NCI-H1105 treated with DMSO at 0.1 percent for 48 hours (cell line): ENCODE data around the gene GRIK2.
"Not testable (repeated sequence)": the region's sequence is repeated elsewhere in the genome, so short reads cannot be mapped to it uniquely, and the experiment has no call there.

Experiments
- DNase-seq: peaks from one replicate; lab custom pipeline; 2025; lab: John Stamatoyannopoulos, UW

Gene GRIK2

DNA sequence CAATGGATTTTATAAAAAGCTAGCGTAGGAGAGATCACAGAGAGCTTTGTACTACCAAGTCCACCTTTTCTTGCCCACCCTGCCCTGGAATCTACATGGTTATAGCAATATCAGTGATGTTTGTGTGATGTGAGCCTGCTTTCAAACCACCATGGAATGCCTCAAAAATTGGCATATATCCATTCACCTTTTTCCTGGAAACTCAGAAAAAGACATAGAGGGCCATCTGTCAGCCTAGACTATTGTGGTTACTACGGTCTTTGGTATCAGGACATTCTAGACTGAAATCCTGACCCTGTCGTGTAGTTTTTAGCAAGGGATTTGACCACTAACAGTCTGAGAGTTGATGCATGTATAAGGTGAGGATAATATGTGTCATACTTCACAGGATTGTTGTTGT, 239.6 kb downstream of the GRIK2 start:
- no peak for DNase-seq

DNA sequence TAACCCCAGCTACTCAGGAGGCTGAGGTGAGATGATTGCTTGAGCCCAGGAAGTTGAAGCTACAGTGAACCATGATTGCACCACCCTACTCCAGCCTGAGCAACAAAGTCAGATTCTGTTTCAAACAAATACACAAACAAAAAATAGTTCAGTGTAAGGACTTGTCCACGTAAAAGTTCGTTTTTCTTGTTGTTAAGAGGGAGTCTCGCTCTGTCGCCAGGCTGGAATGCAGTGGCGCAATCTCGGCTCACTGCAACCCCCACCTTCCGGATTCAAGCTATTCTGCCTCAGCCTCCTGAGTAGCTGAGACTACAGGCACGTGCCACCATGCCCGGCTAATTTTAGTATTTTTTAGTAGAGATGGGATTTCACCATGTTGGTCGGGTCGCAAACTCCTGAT, 245.4 kb downstream of the GRIK2 start:
- not testable (repeated sequence) for DNase-seq

DNA sequence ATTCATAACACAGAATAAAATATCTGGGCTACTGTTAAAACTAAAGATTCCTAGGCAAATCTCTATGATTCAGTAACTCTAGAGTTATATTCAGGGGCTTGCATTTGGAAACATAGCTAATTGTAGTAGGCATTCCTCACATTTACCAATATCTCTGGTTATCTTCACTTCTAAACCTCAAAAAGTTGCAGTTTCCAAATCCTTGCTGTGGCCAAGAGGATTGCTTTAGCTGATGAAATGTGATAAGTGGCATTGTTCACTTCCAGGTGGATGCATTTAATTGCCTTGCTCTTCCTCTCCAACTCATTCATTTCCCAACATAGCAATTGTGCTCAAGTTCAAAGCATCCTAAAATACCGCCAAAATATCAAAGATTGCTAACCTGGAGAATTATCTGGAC, 246.6 kb downstream of the GRIK2 start:
- peak; percentile 49 for DNase-seq

DNA sequence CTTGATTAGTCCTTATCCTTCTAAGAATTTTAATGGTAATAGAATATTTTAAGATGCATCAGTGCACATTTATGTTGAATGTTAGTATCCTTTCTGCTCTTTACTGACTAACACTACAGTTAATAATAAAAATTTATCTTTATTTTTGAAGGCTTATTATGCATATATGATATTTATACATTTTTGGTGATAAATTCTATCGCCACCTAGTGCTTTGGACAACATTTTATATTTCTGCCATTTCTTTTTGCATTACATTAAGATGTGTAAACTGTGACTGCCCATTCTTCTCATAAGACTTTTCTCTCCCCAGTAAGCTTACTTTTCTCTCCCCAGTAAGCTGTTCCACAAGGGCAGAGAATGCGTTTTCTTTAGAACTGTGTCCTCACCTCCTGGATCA, 252.3 kb downstream of the GRIK2 start:
- DNase-seq: no peak

DNA sequence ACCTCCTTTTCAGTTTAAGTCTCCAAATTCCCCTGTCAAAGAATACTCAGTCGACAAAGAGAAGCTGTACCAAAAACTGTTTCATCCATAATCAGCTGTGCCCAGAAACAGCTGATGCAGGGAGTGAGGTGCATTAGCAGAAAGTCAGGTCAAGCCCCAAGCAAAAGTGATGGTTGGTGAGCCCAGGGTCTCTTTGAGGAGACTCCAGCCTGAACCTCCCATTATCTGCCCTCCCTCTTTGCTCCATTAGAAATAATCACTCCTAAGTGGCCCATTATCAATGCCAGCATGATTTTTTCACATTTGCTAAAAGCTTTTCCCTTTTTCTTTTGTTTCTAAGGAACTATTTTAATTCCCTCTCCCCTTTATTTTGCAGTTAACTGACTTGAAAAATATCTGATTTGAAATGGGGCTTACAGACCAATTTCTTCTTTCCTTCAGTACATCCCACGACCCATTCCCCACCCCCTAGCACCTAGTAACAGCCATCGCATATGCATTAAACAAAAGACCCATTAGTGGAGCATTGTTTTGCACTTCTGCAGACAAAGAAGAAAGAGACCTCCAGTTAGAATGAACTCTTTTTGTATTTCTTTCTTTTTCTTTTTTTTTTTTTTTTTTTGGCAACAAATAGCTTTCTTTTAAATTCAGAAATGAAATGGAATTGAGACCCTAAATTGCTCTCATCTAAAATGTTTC, 257.0 kb downstream of the GRIK2 start:
- DNase-seq: peak; percentile 40

DNA sequence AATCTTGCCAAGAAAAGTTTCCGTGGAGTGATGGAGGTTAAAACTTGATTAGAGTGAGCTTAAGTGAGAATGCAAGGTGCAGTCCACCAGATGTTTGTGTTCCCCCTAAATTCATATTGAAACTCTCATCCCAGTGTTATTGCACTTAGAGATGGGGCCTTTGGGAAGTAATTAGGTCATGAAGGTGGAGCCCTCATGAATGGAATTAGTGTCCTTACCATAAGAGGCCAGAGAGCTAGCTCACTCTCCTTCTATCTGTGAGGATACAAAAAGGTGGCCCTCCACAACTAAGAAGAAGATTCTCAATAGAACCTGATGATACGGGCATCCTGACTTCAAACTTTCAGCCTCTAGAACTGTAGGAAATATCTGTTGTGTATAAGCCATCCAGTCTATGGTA, 258.6 kb downstream of the GRIK2 start:
- DNase-seq: no peak

DNA sequence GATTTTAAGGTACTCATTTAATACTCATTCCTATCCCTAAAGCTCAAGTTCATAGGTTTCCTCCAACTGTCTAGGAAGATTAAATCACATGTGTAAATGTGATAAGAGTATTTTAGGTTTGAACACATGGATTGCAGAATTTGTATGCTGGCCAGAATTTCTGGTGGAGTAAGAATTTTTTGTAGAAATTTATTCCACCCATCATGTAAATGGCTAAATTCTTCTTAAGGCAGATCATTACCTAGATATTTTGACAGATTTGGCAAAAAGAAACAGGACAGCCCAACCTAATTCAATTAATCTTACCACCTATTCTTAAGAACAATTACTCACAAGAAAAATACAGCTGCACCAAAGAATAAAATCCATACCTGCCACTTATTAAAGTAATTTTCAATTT, 261.6 kb downstream of the GRIK2 start:
- no peak for DNase-seq

DNA sequence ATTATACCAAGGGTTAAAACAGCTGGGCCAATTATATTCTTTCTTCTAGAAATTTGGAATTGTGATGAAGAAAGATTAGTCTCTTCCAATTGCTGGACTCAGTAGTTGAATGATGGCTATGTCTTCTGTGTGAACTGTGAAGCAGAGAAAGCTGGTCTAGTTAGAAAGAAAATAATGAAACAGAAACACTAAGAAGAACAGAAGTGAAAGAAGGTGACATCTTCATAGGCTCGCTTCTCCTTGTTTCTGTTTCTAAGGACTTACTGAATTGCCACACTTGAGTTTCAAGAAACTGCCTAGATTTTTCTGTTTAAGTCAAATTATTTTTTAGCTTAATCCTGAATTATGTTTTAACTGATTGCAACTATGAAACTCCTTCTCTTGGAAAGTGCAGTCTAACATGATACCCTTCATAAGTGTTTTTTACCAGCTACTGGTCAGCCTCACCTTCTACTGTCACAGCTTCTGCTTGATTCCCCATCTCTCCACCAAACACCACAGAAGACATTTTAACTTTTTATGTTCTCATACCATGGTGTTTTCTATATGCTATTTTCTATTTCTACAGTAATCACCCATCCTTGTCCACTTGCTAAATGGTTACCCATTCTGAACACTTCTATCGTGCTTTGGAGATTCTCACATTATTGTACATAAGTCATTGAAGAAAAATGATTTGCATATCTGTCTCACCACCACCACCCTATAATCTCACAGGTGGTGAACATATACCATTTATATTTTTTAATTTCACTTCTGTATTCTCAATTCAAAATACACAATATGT, 268.8 kb downstream of the GRIK2 start:
- no peak for DNase-seq

DNA sequence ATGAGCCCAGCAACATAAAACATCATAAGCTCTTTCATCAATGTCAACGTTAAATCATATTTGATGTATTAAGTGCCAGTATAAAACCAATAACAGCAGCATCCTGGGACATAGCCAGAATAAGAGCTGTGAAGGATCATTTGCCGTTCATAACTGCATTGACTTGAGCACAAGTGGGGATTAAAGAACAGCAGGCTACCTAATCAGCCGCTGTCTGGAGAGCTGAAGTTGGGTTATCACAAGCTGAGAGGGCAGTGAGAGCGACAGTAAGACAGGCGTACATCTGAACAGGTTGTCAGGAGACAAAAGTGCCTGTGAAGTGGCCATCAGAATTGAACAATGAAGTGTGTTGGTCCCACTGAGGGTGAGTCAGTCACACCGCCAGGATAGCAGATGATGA, 269.6 kb downstream of the GRIK2 start:
- peak; percentile 48 for DNase-seq

DNA sequence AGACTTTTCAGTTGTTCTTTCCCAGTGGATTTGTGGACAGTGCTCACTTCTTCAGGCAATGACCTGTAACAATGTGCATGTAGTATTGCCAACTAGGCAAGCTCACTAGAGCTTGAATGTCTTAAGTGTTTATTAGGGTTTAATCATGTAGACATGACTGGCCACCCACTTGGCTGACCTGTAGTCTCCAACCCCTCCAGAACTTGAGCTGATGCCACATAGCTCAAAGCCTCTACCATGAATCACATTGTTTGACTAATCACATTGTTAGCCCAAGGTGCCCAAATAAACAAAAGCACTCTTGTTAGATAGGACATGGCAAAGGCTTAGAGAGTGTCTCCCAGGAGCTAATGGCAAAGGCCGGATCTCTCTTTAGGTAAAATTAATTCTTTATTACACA, 272.7 kb downstream of the GRIK2 start:
- DNase-seq: no peak

DNA sequence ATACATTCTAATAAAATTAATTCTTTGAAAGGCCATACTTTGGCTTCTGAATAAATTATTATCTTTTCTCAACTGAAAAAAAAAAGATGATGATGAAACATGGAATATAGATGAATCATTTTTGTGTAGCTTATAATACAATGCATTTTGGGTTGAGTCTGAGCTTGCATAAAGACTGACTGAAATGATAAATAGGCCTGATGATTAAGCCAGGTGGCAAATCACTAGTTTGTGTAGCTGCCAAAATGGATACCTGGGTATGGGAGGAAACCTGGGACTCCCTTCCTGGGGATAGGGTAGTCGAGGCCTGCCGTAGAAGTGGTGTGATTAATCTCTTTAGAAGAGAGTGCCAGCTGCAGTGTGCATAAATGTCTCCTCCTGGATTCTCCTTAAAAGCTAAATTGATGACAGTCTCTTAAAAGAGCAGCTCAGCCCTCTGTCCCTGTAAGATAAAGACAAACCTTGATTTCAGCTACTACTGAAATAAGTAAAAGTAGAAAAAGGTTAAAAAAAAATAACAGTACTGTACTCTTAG, 275.1 kb downstream of the GRIK2 start:
- peak; percentile 92 for DNase-seq

DNA sequence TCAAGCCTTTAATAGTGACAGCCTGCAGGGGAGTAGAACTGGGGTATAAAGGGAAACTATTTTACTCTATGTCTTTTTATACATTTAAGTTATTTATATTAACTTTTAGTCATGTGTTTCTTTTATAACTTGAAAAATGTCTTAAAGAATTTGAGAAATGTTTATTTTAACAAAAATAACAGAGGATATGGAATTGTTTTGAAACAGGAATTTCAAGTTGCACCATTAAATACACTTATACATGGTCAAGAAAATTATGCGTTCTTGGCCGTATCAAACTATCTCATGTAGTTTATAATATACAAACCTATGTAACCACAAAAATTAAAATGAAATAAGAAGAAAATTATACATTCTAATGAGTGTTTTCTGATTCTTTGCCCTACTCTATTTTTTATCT, 282.7 kb downstream of the GRIK2 start:
- no peak for DNase-seq

DNA sequence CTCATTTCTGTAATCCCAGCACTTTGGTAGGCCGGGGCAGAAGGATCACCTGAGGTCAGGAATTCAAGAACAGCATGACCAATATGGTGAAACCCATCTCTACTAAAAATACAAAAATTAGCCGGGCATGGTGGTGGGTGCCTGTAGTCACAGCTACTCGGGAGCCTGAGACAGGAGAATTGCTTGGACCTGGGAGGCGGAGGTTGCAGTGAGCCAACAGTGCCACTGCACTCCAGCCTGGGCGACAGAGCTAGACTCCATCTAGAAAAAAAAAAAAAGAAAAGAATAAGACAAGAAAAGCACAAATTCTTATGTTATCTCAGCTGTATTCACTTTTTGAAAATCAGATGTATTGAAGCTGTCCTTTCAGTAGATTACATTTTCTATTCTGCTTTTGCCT, 289.4 kb downstream of the GRIK2 start:
- DNase-seq: no peak

DNA sequence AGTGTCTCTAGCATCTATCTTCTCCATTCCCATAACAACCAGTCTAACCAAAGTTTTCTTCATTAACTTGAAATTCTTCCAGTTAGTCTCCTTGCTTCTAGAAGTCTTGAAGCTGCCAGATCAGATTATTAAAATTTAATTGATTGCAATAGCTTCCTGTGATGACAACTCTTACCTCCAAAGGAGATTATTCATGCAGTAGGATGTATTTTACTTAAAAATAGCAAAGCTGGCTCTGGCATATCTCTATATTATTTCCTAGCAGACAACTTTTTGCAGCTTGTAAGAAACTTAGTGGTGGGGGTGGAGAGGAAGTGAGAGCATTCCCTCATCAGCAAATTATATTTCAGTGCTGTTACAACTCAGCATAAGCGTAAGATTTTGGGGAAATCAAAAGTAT, 290.4 kb downstream of the GRIK2 start:
- no peak for DNase-seq

DNA sequence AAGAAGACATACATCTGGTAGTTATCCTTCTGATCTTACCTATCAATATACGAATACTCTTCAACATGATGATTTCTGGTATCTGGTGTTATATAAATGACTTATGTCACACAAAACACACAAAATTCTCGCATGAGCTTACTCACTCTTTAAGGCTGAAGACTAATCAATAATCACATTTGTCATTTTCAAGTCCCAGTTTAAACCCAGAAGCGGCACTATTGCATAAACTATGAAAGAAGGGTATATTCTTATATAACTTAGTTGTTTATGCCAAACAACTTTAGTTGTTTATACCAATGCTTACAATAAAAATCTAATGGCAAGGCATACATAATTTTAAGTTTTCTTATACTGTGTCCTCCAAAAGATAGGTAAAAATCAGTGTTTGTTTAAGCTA, 293.1 kb downstream of the GRIK2 start:
- no peak for DNase-seq

DNA sequence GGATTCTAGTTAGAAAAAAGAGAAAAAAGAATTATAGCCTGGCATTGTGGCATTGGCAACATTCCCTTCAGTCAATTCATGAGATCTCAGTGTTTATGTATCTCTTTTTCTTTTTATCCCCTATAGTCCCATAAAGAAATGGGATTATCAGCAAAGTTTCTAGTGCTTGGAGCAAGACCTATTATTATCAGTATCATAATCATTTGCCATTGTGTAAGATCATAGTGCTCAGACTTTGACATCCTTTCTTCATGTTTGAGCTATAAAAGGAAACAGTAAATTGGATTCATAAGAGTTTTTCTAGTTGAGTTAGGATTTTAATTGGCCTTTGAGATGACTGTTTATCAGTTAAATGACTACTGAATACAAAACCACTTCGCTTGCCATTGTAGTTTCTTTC, 295.6 kb downstream of the GRIK2 start:
- DNase-seq: peak; percentile 86

DNA sequence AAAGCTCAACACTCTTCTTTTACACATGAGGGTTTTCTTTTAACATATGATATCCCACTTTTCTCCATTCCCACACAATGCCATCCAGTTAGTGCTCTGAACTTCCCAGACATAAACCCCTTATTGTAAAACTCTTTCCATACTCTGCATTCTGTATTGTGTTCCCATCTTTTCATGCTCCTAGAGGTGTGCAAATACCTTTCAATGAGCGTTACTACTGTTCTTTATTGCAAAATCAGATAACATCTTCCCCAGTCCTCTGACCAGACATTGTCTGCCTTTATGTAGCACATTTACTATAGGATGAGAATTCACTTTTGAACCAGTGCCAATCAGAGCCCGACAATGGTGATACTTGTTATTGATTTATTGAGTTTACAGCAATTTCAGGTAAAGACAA, 296.2 kb downstream of the GRIK2 start:
- no peak for DNase-seq

DNA sequence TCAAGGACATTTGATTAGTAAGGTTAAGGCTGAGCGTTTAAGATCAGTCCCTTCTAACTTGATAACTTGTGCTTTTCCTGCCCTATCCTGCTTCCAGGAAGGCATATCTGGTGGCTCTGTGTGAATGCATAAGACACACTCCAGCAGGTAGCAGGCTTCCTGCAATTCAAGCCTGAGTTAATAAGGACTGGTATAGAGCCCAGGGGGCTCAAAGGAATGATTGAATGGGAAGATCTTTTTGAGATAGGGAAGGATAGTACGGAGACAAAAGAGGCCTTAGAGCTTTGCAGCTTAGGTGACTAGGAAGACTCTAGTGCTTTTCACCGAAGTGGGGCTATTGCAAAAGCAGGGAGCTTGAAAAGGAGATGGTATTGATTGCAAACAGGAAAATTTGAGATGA, 307.1 kb downstream of the GRIK2 start:
- DNase-seq: no peak

DNA sequence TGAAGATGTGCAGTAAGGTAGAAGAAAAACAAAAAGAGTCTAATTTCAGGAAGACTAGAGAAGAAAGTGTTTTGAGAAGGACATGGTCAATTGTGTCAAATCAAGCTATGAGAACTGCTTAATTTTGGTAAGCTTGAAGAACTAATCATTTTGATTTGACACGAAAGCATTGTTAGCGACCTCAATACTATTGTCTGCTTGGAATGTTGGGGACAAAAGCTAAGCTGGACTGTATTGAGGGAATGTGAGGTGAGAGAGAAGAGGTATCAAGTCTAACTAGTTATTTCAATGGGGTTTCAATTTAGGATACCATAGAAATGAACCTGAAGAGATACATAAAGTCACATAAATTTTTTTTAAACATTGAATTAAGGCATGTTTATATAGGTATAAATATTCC, 309.8 kb downstream of the GRIK2 start:
- no peak for DNase-seq

DNA sequence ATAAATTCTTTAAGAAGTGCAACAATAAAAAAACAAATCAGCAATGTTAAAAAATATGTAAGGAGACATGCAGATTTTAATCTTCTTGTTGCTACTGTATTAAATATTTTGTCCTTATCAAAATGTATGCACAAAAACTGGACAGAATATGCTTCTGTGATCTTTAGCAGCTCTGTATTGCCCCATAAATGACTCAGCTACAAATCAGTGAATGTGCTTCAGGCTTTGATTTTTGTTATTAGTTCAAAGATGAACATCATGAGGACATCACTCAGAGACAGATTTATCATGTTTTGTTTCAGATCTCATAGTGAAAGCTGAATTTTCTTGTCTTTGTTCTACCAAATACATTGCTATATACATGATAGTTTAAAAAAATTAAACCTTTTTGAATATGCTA, 312.4 kb downstream of the GRIK2 start:
- no peak for DNase-seq

DNA sequence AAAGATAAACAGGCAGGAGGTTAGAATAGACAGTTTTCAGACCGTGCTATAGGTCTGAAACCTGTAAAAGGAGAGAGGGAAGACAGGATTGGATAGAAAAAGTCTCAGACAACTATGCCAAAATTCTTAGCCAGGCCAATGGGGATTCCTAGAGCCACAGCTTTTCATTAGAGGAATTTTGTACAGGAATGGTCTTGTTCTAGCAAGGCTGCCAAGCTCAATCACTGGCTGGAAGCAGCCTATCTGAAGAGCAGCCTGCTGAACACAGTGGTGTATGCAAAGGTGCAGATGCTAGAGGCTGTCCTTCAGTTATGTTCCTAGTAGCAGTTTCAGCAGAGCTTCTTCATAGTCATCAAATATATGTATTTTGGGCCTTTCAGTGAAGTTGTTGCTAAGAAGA, 313.1 kb downstream of the GRIK2 start:
- DNase-seq: no peak

DNA sequence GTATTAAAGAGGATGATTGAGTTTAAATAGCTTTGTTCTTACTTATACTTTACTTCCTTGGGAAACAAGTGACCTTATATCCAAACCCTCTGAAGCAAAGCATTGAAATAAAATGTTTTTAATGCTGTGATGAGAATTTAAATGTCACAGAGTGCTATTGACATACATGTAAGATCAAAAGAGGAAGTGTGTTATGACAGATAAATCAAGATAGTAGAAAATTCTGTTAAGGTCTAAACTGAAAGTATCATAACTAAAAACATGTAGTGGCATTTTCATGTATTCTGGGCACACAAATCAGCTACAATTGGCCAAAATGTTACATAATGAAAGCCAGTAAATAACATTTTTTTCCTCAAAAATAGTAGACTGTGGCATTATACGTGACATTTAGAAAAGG, 318.0 kb downstream of the GRIK2 start:
- no peak for DNase-seq

DNA sequence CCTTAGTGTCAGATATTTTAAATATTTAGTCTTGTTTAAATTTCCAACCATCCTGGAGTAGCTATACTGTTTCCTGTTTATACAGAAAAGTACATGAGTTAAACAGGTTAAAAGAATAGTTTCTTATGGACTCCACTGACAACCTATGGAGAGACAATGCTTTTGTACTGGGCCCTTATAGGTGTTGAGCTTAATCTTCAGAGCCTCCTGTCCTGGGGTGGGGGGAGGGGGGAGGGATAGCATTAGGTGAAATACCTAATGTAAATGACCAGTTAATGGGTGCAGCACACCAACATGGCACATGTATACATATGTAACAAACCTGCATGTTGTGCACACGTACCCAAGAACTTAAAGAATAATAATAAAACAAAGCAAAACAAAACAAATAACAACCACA, 322.9 kb downstream of the GRIK2 start:
- DNase-seq: no peak

DNA sequence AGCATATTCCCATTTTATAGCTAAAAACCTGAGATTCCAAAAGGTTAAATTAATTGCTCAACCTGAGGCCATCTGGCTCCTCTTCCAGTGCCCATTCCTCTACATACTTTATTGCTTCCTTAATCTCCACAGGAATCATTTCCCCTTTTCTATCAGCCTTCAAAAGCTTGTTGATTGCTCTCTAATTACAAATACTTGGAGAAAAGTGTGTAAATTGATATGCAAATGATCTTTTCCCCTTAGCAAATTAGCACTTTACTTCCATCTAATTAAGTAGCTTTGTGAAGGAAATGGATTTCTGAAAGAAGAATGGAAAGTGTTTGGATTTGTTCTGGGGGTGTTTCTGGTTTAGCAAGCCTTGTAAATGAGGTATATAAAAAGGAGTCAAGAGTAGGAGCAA, 323.3 kb downstream of the GRIK2 start:
- no peak for DNase-seq
